ENCODE data around the gene STUM.

STUM gene

DNA sequence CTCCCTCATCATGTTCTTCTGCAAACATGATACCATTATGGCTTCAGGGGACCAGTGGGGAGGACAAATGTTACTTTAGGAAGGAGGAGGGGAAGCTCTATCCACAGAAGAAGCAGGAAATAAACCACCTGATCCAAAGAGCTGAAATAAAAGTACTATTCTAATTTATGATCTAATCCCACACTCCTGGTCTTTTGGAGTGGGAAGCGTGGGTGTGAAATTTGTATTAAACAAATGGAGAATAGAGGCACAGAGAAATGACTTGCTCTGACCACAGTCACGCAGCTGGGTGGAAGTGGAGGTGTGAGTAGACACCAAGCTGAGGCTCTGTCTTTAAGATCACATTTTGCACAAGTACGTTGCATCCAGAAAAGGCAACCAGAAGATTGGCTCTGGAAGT, 14.5 kb upstream of the STUM start:
- no peak for DNase-seq (ENCODE audit: low read depth)

DNA sequence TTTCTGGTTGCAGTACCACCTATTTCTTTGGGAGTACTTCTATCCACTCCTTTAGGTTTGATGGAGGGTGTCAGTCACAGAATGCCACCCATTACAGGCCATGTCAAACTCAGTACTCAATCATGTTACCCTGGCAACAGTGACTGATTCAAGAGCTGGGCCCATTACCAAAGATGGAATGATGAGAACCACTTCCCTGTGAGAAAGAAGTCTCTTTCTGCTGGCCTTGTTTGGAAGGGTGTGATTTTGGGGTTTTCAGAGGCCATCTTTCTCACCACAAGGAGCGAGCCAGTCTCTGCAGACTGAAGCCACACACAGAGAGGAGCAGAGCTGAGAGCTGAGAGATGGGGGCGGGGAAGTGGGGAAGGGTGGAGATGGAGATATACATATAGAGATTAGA, 13.9 kb upstream of the STUM start:
- DNase-seq (ENCODE audit: low read depth): no peak

GRCh38 chr1:226535666-226536065, 12.9 kb upstream of the STUM start:
- DNase-seq (ENCODE audit: low read depth): no peak

DNA sequence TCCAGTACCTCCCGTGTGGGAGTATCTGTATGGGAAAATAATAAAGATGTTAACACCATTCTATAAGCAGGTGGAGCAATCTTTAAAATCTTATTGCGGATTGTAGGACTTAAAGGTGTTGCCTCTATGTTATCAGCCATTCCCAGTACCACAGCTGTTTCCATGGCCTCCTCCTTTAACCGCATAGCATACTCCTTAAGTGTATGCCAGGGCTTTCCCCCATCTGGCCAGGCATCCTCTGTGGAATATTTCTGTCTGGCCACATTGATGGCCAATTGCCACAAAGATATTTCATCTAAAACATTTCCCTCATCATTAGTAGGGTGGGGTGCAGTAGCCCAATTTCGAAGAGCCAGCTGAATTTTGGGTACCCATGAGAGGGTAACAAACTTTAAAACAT, 7.3 kb upstream of the STUM start:
- DNase-seq (ENCODE audit: low read depth): no peak

- no peak for DNase-seq (ENCODE audit: low read depth)
Measured at GRCh38 chr1:226541631-226542622, 6.6 kb upstream of the STUM start.

DNA sequence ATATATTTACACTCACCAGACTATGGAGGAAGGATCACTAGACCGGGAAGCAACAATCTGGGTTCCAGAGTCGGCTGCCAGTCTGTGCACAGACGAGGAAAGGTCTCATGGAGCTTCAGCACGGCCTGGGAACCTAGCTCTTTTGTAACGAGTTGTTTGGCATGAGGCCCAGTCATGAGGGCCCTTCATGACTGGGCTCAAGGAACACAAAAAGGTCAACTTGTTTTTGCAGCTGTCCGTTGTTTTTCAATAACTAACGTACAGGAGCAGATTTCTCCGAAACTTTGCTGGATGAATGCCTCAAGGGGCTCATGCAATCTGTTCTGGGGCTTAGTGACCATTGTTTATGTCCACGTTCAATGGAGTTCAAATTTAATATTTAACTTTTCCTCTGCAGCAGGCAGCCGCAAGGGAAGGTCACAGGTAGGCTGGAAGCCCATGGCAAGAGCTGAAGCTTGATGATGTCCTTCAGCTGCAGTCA, 5.9 kb upstream of the STUM start:
- no peak for DNase-seq (ENCODE audit: low read depth)

DNA sequence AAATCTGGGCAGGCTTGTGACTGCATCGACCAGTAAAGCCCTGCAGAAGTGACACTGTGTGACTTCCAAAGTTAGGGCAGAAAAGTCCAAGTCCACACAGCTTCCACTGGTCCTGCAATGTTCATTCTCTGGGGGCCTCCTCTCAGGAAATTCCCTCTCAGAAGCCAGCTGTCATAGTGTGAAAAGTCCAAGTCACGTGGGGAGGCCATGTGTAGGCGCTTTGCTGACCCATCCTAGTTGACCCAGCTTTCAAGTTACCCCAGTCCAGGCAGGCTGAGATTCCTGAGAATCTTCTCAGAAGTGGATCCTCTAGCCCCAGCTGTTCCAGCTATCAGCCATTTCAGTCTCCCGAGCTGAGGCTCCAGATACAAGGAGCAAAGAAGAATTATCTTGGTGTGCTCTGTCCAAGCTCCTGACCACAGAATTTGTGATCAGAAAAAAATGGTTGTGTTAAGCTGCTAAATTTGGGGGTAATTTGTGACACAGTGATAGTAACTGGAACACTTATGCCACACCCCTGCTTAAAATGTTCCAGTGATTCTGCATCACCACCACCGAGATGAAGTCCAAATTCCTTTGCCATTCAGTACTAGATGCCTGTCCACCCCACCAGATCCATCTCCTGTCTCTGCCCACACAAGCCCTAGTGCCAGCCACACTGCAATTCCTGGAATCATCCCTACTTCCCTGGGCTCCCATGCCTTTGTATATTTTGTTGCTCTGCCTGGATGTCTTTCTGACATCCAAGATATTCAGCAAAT, 2.5 kb upstream of the STUM start:
- DNase-seq (ENCODE audit: low read depth): no peak

DNA sequence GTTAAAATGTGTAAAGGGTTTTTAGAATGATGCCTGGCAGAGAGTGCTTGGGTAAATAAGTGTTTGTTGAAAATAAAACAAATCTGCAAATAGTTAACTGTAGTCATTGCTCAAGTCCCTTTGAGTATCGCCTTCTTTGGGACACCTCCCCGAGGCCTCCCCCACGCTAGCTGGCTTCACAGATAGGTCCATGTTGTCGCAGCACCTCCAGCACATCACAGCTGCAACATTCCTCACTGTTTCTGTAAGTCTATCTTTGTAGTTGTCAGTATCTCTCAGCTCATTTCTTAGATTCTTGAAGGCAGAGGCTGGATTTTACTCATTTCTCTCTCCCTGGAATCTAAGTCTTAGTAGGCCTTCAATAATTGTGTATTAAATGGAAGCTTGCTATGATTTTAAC, 1.6 kb upstream of the STUM start:
- DNase-seq (ENCODE audit: low read depth): no peak

- DNase-seq (ENCODE audit: low read depth): peak; percentile 34
Measured at GRCh38 chr1:226547754-226548191, 791 bp upstream of the STUM start.

- no peak for DNase-seq (ENCODE audit: low read depth)
Measured at GRCh38 chr1:226549094-226549936, 751 bp downstream of the STUM start.

- no peak for DNase-seq (ENCODE audit: low read depth)
Measured at GRCh38 chr1:226549937-226550671, 1.5 kb downstream of the STUM start.

DNA sequence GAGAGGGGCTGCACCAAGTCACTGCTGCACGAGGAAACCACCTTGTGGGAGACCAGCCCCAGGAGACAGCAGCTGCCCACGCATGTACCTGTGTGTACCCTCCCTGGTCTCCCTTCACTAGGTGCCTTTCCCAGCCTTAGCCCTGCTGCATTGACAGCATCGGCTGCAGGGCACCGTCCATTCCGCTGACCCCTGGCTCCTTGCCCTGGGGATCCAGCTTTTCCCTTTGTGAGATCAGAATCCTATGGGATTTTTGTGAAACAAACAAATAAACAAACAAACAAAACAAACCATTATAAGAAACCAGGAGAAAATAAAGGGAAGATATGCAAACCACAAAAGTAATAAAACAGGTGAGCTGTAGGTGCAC, 2.1 kb downstream of the STUM start:
- no peak for DNase-seq (ENCODE audit: low read depth)

GRCh38 chr1:226551299-226551698, 2.7 kb downstream of the STUM start:
- DNase-seq (ENCODE audit: low read depth): no peak

GRCh38 chr1:226552061-226552460, 3.5 kb downstream of the STUM start:
- no peak for DNase-seq (ENCODE audit: low read depth)

GRCh38 chr1:226553266-226553923, 4.8 kb downstream of the STUM start:
- no peak for DNase-seq (ENCODE audit: low read depth)

DNA sequence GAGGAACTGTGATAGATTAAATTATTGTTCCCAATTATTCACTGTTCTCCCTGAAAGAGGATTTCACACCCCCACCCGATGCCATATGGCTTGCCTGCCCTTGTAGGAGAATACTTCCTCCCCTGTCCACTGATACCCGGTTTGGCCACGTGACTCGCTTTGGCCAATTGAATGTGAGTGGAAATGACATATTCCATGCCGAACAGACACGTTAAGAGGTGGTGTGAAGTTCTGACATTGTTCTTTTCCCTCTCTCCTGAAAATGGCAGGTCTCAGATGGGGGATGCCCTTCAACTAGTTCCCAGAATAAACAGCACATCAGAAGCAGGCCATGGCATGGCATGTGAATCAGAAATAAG, 5.3 kb downstream of the STUM start:
- DNase-seq (ENCODE audit: low read depth): no peak

DNA sequence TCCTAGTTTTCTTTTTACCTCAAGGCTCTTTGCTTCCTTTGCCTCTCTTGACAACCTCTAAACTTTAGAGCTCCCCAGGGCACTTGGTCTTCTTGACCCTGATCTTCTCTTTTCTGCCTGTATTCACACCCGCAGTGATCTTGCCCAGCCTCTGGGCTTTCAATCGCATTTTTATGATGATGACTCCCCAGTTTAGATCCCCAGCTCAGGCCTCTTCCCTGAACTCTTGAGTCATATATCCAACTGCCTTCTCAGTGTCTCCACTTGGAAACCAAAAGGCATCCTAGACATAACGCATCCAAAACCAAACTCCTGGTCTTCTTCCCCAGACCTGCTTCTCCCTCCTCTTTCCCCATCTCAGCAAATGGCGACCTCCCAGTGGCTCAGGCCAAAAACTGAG, 6.5 kb downstream of the STUM start:
- DNase-seq (ENCODE audit: low read depth): no peak

DNA sequence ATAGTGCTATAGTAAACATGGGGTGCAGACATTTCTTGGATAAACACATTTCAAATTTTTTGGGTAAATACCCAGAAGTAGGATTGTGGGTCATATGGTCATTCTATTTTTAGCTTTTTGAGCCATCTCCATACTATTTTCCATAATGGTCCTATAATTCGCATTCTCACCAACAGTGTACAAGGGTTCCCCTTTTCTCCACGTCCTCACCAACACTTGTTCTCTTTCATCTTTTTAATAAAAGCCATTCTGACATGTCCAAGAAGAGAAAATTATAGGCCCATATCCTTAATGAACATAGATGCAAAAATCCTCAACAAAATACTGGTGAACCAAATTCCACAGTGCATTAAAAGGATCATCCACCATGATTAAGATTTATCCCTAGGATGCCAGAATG, 8.9 kb downstream of the STUM start:
- DNase-seq (ENCODE audit: low read depth): no peak

DNA sequence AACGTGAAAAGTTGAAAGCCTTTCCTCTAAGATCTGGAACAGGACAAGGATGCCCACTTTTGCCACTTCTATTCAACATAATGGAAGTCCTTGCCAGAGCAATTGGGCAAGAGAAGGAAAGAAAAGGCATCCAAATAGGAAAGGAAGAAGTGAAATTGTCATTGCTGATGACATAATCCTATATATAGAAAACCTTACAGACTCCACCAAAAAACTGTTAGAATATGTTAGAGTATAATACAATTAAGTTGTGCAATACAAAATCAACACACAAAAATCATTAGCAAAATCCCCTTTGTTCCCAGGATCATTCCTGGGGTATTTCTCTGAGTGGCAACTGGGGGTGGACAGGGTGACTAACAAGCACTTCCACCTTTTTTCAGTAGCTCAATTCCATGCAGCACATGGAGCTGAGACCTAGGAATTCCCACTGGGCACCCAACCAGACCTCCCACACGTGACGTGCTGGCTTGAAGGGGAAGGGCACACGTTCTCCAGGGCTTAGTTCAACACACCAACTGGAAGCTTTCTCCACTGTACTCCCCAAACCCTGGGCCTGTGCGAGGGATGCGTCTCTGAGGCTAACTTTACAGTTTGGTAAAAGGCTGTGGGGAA, 9.6 kb downstream of the STUM start:
- no peak for DNase-seq (ENCODE audit: low read depth)

GRCh38 chr1:226560243-226560642, 11.7 kb downstream of the STUM start:
- DNase-seq (ENCODE audit: low read depth): no peak

GRCh38 chr1:226562989-226563388, 14.4 kb downstream of the STUM start:
- no peak for DNase-seq (ENCODE audit: low read depth)

Measured in HS-27A (cell line).